Measurements from ENCODE around the gene CRISP1. TPM values are rescaled to one million over a fixed set of nuclear protein-coding genes. Genes with fewer than 3 reads are reported as not detected.

Gene CRISP1
- total RNA-seq, 1 experiment from 2014 or later, result not detected

DNA sequence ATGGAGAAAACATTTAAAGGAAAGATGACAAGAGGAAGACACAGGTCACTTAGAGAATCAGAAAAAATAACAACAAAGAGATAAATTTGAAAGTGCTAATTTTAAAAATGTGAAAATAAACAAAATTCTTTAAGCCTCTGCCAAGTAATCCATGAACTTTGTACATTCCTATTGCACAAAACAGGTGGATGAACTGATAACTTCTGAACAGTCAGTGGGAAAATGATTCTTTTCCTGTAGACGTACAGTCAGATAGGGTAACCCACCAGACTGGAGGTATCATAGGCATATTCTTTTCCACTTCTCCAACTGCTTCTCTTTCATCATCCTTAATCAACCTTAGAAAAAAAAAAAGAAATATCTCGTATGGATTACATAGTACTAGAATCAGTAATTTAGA is 36.5 kb upstream of the CRISP1 start:
- H3K79me1 ChIP-seq (ENCODE audit: insufficient read depth, low read depth, low read length, poor library complexity, severe bottlenecking), result no peaks in the 10 kb centered on the region
- peaks cover 29 to 32% of the 10 kb centered on the region in 2 experiments for H3K4me1 Mint-ChIP-seq
- no peak for DNase-seq
- H3K79me2 ChIP-seq (ENCODE audit: insufficient read depth, low read length), result no peaks in the 10 kb centered on the region
- H2BK12ac ChIP-seq (ENCODE audit: insufficient read length, low read depth, low read length), result no peak overlapping the region
- H3K36me3 Mint-ChIP-seq (ENCODE audit: insufficient read depth in 1 of 3, low read depth in 3 of 3), result no peaks in the 10 kb centered on the region
- H2AFZ ChIP-seq (ENCODE audit: low read length), result no peak overlapping the region
- no peak overlapping the region for H3K27ac Mint-ChIP-seq
- no peak overlapping the region for H2BK5ac ChIP-seq (ENCODE audit: insufficient read length, low read length)
- H4K20me1 ChIP-seq (ENCODE audit: control insufficient read depth, insufficient read depth, insufficient read length), result no peaks in the 10 kb centered on the region
- TF ChIP-seq, protein P1, sequence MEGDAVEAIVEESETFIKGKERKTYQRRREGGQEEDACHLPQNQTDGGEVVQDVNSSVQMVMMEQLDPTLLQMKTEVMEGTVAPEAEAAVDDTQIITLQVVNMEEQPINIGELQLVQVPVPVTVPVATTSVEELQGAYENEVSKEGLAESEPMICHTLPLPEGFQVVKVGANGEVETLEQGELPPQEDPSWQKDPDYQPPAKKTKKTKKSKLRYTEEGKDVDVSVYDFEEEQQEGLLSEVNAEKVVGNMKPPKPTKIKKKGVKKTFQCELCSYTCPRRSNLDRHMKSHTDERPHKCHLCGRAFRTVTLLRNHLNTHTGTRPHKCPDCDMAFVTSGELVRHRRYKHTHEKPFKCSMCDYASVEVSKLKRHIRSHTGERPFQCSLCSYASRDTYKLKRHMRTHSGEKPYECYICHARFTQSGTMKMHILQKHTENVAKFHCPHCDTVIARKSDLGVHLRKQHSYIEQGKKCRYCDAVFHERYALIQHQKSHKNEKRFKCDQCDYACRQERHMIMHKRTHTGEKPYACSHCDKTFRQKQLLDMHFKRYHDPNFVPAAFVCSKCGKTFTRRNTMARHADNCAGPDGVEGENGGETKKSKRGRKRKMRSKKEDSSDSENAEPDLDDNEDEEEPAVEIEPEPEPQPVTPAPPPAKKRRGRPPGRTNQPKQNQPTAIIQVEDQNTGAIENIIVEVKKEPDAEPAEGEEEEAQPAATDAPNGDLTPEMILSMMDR (conservative IDR thresholded peaks at IDR 0.05), result no peak
- H3K9me3 ChIP-seq (ENCODE audit: control insufficient read depth, low read depth, low read length), result no peaks in the 10 kb centered on the region
- no peak overlapping the region for H3K18ac ChIP-seq (ENCODE audit: insufficient read length, low read depth, low read length)
- H3K23ac ChIP-seq (ENCODE audit: insufficient read length, low read depth, low read length), result no peak overlapping the region
- H3K56ac ChIP-seq (ENCODE audit: insufficient read length, low read depth, low read length), result no peak overlapping the region
- H3T11ph ChIP-seq (ENCODE audit: low read length), result no peak overlapping the region
- WGBS (ENCODE audit: extremely low coverage, insufficient read length, low lambda C conversion rate), result no CpG with 5 or more reads among the region's 2 CpGs
- H3K9me3 Mint-ChIP-seq, result no peaks in the 10 kb centered on the region
- no peak overlapping the region for H3K4me3 Mint-ChIP-seq
- H3K4ac ChIP-seq (ENCODE audit: low read depth, low read length), result no peak overlapping the region
- no peak overlapping the region for H4K91ac ChIP-seq (ENCODE audit: insufficient read length, low read depth, low read length)
- no peaks in the 10 kb centered on the region for H3K27me3 ChIP-seq (ENCODE audit: insufficient read depth, low read length)
- no peaks in the 10 kb centered on the region for H3K23me2 ChIP-seq (ENCODE audit: insufficient read length, low read depth, low read length, poor library complexity, severe bottlenecking)
- no peak overlapping the region for H3K27ac ChIP-seq (ENCODE audit: insufficient read length, low read depth, low read length)
- no peak overlapping the region for H3K14ac ChIP-seq (ENCODE audit: insufficient read depth, low read length)
- H4K8ac ChIP-seq (replicated peaks; ENCODE audit: insufficient read length, low read depth, low read length), result no peak overlapping the region
- no peak overlapping the region for H2BK120ac ChIP-seq (ENCODE audit: low read depth, low read length, poor library complexity, severe bottlenecking)
- no peaks in the 10 kb centered on the region for H3K27me3 Mint-ChIP-seq (ENCODE audit: low read depth)
- no peak overlapping the region for H3K9ac ChIP-seq (ENCODE audit: extremely low read depth, insufficient read length, low read length)
- H2BK20ac ChIP-seq (ENCODE audit: low read depth, low read length, poor library complexity, severe bottlenecking), result no peak overlapping the region
- no peak overlapping the region for H3K4me2 ChIP-seq (ENCODE audit: insufficient read depth, insufficient read length, low read length)
- no peak overlapping the region for H4K5ac ChIP-seq (ENCODE audit: insufficient read length, low read depth, low read length)
- no peak overlapping the region for H2BK15ac ChIP-seq (ENCODE audit: low read depth, low read length)
- no peaks in the 10 kb centered on the region for H3K4me1 ChIP-seq (ENCODE audit: insufficient read depth, low read length)
- H2AK5ac ChIP-seq (ENCODE audit: insufficient read length, low read length), result no peak overlapping the region
